Astrocyte (in vitro differentiated cells and primary cell): Measurements from ENCODE around the gene CLINT1. TPM values are rescaled to one million over a fixed set of nuclear protein-coding genes. Genes with fewer than 3 reads are reported as not detected.

Experiments
- DNase-seq: peaks from one replicate; pipeline ENCODE4 v3.0.0-alpha.2; 2010; ENCODE audit warnings: low read depth
- FAIRE-seq: peaks from 2 replicates; lab custom pipeline; 2011; peaks lifted over from hg19 to GRCh38; lab: Jason Lieb, UNC
- H2AFZ ChIP-seq: 2 replicates; pipeline ENCODE4 v1.6.0; 2012; ENCODE audit warnings: low read depth, low read length, inconsistent platforms
- H3K27ac ChIP-seq: 2 replicates; pipeline ENCODE4 v1.5.1; 2011; ENCODE audit warnings: low read depth, low read length, inconsistent platforms
- H3K27me3 ChIP-seq: 2 replicates; pipeline ENCODE4 v1.6.0; 2011; ENCODE audit warnings: low read length, inconsistent platforms; ENCODE audit not compliant: insufficient read depth
- H3K36me3 ChIP-seq: 2 replicates; pipeline ENCODE4 v1.5.1; 2011; ENCODE audit warnings: low read length, inconsistent platforms; ENCODE audit not compliant: insufficient read depth
- H3K4me1 ChIP-seq: 2 replicates; pipeline ENCODE4 v1.5.1; 2011; ENCODE audit warnings: low read length, inconsistent platforms; ENCODE audit not compliant: insufficient read depth
- H3K4me2 ChIP-seq: 2 replicates; pipeline ENCODE4 v1.6.0; 2012; ENCODE audit warnings: low read length, inconsistent platforms
- H3K4me3 ChIP-seq: 2 replicates; pipeline ENCODE4 v1.5.1; 2011; ENCODE audit warnings: low read depth, mild to moderate bottlenecking, low read length, inconsistent platforms; ENCODE audit not compliant: insufficient read depth
- H3K79me2 ChIP-seq: 2 replicates; pipeline ENCODE4 v1.6.0; 2012; ENCODE audit warnings: mild to moderate bottlenecking, low read length, inconsistent platforms; ENCODE audit not compliant: insufficient read depth
- H3K9ac ChIP-seq: 2 replicates; pipeline ENCODE4 v1.6.0; 2012; ENCODE audit warnings: mild to moderate bottlenecking, low read length, inconsistent platforms
- H3K9me3 ChIP-seq: 2 replicates; pipeline ENCODE4 v1.5.1; 2012; ENCODE audit warnings: low read depth, mild to moderate bottlenecking, low read length, inconsistent platforms; ENCODE audit not compliant: insufficient read depth
- H4K20me1 ChIP-seq: 2 replicates; pipeline ENCODE4 v1.6.0; 2012; ENCODE audit warnings: low read length, inconsistent platforms; ENCODE audit not compliant: insufficient read depth
- H3K27ac Mint-ChIP-seq: one replicate; pipeline ENCODE4 v1.8.0; 2021; ENCODE audit warnings: mild to moderate bottlenecking, mixed read lengths; ENCODE audit not compliant: unreplicated experiment
- H3K27me3 Mint-ChIP-seq: one replicate; pipeline ENCODE4 v1.8.0; 2021; ENCODE audit warnings: low read depth, mixed read lengths; ENCODE audit not compliant: unreplicated experiment
- H3K36me3 Mint-ChIP-seq: one replicate; pipeline ENCODE4 v1.8.0; 2021; ENCODE audit warnings: low read depth, mixed read lengths; ENCODE audit not compliant: unreplicated experiment
- H3K4me1 Mint-ChIP-seq: one replicate; pipeline ENCODE4 v1.8.0; 2021; ENCODE audit warnings: low read depth, mixed read lengths; ENCODE audit not compliant: unreplicated experiment
- H3K4me3 Mint-ChIP-seq: one replicate; pipeline ENCODE4 v1.8.0; 2021; ENCODE audit warnings: mild to moderate bottlenecking, moderate library complexity, mixed read lengths; ENCODE audit not compliant: unreplicated experiment
- H3K9me3 Mint-ChIP-seq: one replicate; pipeline ENCODE4 v1.8.0; 2021; ENCODE audit warnings: mild to moderate bottlenecking, mixed read lengths; ENCODE audit not compliant: unreplicated experiment
- EZH2 ChIP-seq: IDR thresholded peaks from 2 replicates; pipeline ENCODE4 v1.6.1; 2012; ENCODE audit warnings: mild to moderate bottlenecking, low read length, inconsistent platforms; ENCODE audit not compliant: insufficient read depth
- total RNA-seq: library from RNA; stranded (reverse); gene quantifications from 2 replicates; pipeline ENCODE4 v1.2.1, GENCODE V29; 2021
- TF ChIP-seq, protein P1 (sequence below): IDR thresholded peaks from 2 replicates; pipeline ENCODE4 v1.5.1; 2011; ENCODE audit warnings: low read depth, mild to moderate bottlenecking, inconsistent platforms, low read length, moderate library complexity; ENCODE audit not compliant: insufficient read depth

CLINT1 gene
- total RNA-seq, 1 donor from 2014 or later: 100 TPM

DNA sequence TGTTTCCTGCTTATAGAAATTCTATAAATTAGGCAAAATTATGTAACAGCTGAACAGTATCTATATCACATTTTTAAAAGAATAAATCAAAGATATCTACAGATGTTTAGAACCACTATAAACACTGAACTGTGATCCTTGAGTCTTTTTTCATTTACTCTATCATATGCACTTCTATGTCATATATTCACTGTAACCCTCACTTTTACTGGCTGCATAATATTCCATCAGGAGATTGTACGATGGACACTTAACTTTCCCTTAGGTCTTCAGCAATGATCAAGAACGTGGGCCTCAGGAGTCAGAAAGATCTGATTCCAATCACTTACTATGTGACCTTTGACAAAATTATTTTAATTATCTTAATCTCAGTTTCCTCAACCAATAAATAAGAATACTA is 41.0 kb downstream of the CLINT1 start:
- H3K4me2 ChIP-seq: no peak overlapping the region
- H3K4me1 ChIP-seq: no peaks in the 10 kb centered on the region
- H3K36me3 Mint-ChIP-seq: no peaks in the 10 kb centered on the region
- H3K27me3 Mint-ChIP-seq: no peaks in the 10 kb centered on the region
- DNase-seq: no peak
- no peaks in the 10 kb centered on the region for H3K9me3 ChIP-seq
- H3K27ac ChIP-seq: no peak overlapping the region
- no peak overlapping the region for H3K27ac Mint-ChIP-seq
- H3K27me3 ChIP-seq: no peaks in the 10 kb centered on the region
- no peak for TF ChIP-seq EZH2
- TF ChIP-seq, protein P1, sequence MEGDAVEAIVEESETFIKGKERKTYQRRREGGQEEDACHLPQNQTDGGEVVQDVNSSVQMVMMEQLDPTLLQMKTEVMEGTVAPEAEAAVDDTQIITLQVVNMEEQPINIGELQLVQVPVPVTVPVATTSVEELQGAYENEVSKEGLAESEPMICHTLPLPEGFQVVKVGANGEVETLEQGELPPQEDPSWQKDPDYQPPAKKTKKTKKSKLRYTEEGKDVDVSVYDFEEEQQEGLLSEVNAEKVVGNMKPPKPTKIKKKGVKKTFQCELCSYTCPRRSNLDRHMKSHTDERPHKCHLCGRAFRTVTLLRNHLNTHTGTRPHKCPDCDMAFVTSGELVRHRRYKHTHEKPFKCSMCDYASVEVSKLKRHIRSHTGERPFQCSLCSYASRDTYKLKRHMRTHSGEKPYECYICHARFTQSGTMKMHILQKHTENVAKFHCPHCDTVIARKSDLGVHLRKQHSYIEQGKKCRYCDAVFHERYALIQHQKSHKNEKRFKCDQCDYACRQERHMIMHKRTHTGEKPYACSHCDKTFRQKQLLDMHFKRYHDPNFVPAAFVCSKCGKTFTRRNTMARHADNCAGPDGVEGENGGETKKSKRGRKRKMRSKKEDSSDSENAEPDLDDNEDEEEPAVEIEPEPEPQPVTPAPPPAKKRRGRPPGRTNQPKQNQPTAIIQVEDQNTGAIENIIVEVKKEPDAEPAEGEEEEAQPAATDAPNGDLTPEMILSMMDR: no peak
- no peak overlapping the region for H2AFZ ChIP-seq
- H3K79me2 ChIP-seq: peaks cover 71% of the 10 kb centered on the region
- no peak overlapping the region for H3K9ac ChIP-seq
- H3K4me1 Mint-ChIP-seq: peaks cover 28% of the 10 kb centered on the region
- no peaks in the 10 kb centered on the region for H3K9me3 Mint-ChIP-seq
- H4K20me1 ChIP-seq: peaks cover 76% of the 10 kb centered on the region
- no peak overlapping the region for H3K4me3 Mint-ChIP-seq
- H3K4me3 ChIP-seq: no peak overlapping the region
- FAIRE-seq: no peak
- peaks cover 15% of the 10 kb centered on the region for H3K36me3 ChIP-seq

DNA sequence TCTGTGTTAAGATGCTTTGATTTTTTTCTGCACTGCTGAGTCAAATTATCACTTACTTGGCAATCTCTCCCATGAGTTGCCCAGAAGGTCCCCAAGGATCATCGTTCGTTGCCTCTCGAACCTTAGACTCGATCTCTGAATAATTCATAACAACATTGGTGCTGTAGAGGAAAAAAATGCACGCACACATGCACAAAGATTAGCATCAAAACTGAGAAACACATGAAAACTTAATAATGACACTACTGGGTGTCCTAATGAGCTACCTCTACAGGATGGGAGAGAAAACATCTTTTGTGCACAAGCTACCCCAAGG is 41.6 kb downstream of the CLINT1 start:
- no peak overlapping the region for H3K27ac Mint-ChIP-seq
- no peak overlapping the region for H3K4me3 Mint-ChIP-seq
- no peaks in the 10 kb centered on the region for H3K36me3 Mint-ChIP-seq
- FAIRE-seq: no peak
- H3K4me1 Mint-ChIP-seq: peaks cover 26% of the 10 kb centered on the region
- no peak for DNase-seq
- Histone ChIP-seq H4K20me1 (peaks cover 71% of the 10 kb centered on the region), H3K4me2 (no peak overlapping the region), H3K27ac (no peak overlapping the region), H3K79me2 (peaks cover 65% of the 10 kb centered on the region), H3K27me3 (no peaks in the 10 kb centered on the region), H3K9me3 (no peaks in the 10 kb centered on the region), H3K36me3 (peaks cover 21% of the 10 kb centered on the region), H2AFZ (no peak overlapping the region), H3K4me3 (no peak overlapping the region), H3K9ac (no peak overlapping the region), H3K4me1 (no peaks in the 10 kb centered on the region)
- no peaks in the 10 kb centered on the region for H3K27me3 Mint-ChIP-seq
- H3K9me3 Mint-ChIP-seq: no peaks in the 10 kb centered on the region
- TF ChIP-seq, protein P1: no peak

DNA sequence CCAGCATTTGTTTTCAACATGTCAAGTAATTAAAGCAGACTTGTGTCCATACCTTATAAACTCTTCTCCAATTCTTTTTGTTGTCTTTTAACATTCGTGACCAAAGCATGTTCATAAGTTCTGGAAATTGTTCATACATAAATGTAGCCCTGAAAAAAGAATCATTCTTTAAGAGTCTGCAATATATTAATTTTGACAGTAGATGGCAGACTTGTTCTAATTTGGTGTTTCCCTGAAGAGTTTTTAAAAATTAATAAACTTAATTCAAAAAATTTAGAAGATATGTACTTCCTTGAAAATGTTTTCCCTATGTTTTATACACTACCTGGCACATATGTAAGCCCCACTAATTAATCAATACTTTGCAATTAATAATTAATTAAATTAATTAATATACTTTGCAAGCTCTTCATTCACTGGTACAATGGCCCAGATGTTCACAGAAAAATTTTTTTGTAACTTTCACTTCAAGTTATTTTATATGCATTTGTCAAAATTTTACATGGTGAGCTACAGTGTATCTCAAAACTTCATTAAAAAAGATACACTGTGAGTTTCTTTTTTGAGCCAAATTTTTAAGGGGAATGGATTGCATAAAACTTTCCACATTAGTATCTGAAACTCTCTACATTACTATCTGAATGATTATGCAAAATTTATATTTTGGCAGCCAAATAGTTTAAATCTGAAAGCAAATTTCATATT is 42.1 kb downstream of the CLINT1 start:
- Mint-ChIP-seq H3K4me3 (no peak overlapping the region), H3K27ac (no peak overlapping the region), H3K9me3 (no peaks in the 10 kb centered on the region), H3K4me1 (peaks cover 21% of the 10 kb centered on the region), H3K36me3 (no peaks in the 10 kb centered on the region), H3K27me3 (no peaks in the 10 kb centered on the region)
- H3K4me1 ChIP-seq: no peaks in the 10 kb centered on the region
- no peak overlapping the region for H3K9ac ChIP-seq
- H3K79me2 ChIP-seq: peaks cover 60% of the 10 kb centered on the region
- no peaks in the 10 kb centered on the region for H3K9me3 ChIP-seq
- H2AFZ ChIP-seq: no peak overlapping the region
- H3K4me2 ChIP-seq: no peak overlapping the region
- TF ChIP-seq EZH2: no peak
- TF ChIP-seq, protein P1: peak; percentile 36
- DNase-seq (no peak), FAIRE-seq (peak; percentile 13)
- no peak overlapping the region for H3K27ac ChIP-seq
- no peak overlapping the region for H3K4me3 ChIP-seq
- peaks cover 66% of the 10 kb centered on the region for H4K20me1 ChIP-seq
- H3K36me3 ChIP-seq: peaks cover 26% of the 10 kb centered on the region
- no peaks in the 10 kb centered on the region for H3K27me3 ChIP-seq
